ENCODE results near the gene GOLGA3.

The GOLGA3 gene

GRCh38 chr12:132728502-132728901 is 100.2 kb downstream of the GOLGA3 start:
- no peak for DNase-seq (ENCODE audit: low read depth)
- H3K4me3 ChIP-seq (replicated peaks; ENCODE audit: low read depth, low read length): no peak overlapping the region
- TF ChIP-seq CTCF (IDR thresholded peaks at IDR 0.05; ENCODE audit: low read length, missing control alignments): no peak

- TF ChIP-seq CTCF (IDR thresholded peaks at IDR 0.05; ENCODE audit: low read length, missing control alignments): no peak
- no peak for DNase-seq (ENCODE audit: low read depth)
- H3K4me3 ChIP-seq (replicated peaks; ENCODE audit: low read depth, low read length): no peak overlapping the region
Observed at GRCh38 chr12:132727091-132727794, 101.4 kb downstream of the GOLGA3 start.

GRCh38 chr12:132726386-132726785 is 102.3 kb downstream of the GOLGA3 start:
- no peak for DNase-seq (ENCODE audit: low read depth)
- TF ChIP-seq CTCF (IDR thresholded peaks at IDR 0.05; ENCODE audit: low read length, missing control alignments): no peak
- no peak overlapping the region for H3K4me3 ChIP-seq (replicated peaks; ENCODE audit: low read depth, low read length)

GRCh38 chr12:132724506-132725241 is 104.0 kb downstream of the GOLGA3 start:
- no peak for TF ChIP-seq CTCF (IDR thresholded peaks at IDR 0.05; ENCODE audit: low read length, missing control alignments)
- H3K4me3 ChIP-seq (replicated peaks; ENCODE audit: low read depth, low read length): no peak overlapping the region
- DNase-seq (ENCODE audit: low read depth): no peak

GRCh38 chr12:132723764-132724140 is 104.9 kb downstream of the GOLGA3 start:
- TF ChIP-seq CTCF (IDR thresholded peaks at IDR 0.05; ENCODE audit: low read length, missing control alignments): no peak
- DNase-seq (ENCODE audit: low read depth): peak; percentile 42
- H3K4me3 ChIP-seq (replicated peaks; ENCODE audit: low read depth, low read length): no peak overlapping the region

GRCh38 chr12:132723015-132723763 is 105.5 kb downstream of the GOLGA3 start:
- DNase-seq (ENCODE audit: low read depth): peak; percentile 13
- no peak overlapping the region for H3K4me3 ChIP-seq (replicated peaks; ENCODE audit: low read depth, low read length)
- TF ChIP-seq CTCF (IDR thresholded peaks at IDR 0.05; ENCODE audit: low read length, missing control alignments): no peak

Measured in fibroblast of pulmonary artery (primary cell).